NCI-H2107 treated with DMSO at 0.1 percent for 48 hours (cell line): ENCODE results near the gene GCA.

Experiments used
- DNase-seq: peaks from one replicate; lab custom pipeline; 2025; ENCODE audit not compliant: unreplicated experiment; lab: John Stamatoyannopoulos, UW

The GCA gene

GRCh38 chr2:162327806-162328205 lies 16.1 kb upstream of the GCA start:
- DNase-seq, result no peak

GRCh38 chr2:162328424-162329157 lies 15.3 kb upstream of the GCA start:
- no peak for DNase-seq

GRCh38 chr2:162330881-162331280 lies 13.1 kb upstream of the GCA start:
- DNase-seq, result no peak

- no peak for DNase-seq
Measured at GRCh38 chr2:162333968-162334367, 10.0 kb upstream of the GCA start.

GRCh38 chr2:162337868-162338267 lies 6.1 kb upstream of the GCA start:
- no peak for DNase-seq

- DNase-seq, result no peak
Measured at GRCh38 chr2:162340822-162341221, 3.1 kb upstream of the GCA start.

GRCh38 chr2:162342321-162342720 lies 1.6 kb upstream of the GCA start:
- DNase-seq, result no peak

- no peak for DNase-seq
Measured at GRCh38 chr2:162342841-162343240, 1.1 kb upstream of the GCA start.

- no peak for DNase-seq
Measured at GRCh38 chr2:162343492-162343823, 474 bp upstream of the GCA start.

GRCh38 chr2:162344617-162344950 lies 652 bp downstream of the GCA start:
- DNase-seq, result no peak

- DNase-seq, result no peak
Measured at GRCh38 chr2:162365392-162365791, 21.5 kb downstream of the GCA start.

GRCh38 chr2:162368494-162368893 lies 24.6 kb downstream of the GCA start:
- DNase-seq, result no peak

- DNase-seq, result no peak
Measured at GRCh38 chr2:162369551-162369950, 25.6 kb downstream of the GCA start.

GRCh38 chr2:162370931-162371330 lies 27.0 kb downstream of the GCA start:
- DNase-seq, result no peak

GRCh38 chr2:162372818-162373217 lies 28.9 kb downstream of the GCA start:
- DNase-seq, result no peak

- no peak for DNase-seq
Measured at GRCh38 chr2:162379719-162380580, 36.0 kb downstream of the GCA start.

- DNase-seq, result no peak
Measured at GRCh38 chr2:162381851-162382250, 37.9 kb downstream of the GCA start.

GRCh38 chr2:162382278-162382677 lies 38.3 kb downstream of the GCA start:
- no peak for DNase-seq

GRCh38 chr2:162385536-162385935 lies 41.6 kb downstream of the GCA start:
- no peak for DNase-seq

GRCh38 chr2:162390801-162391200 lies 46.9 kb downstream of the GCA start:
- peak; percentile 7 for DNase-seq

GRCh38 chr2:162400336-162400735 lies 56.4 kb downstream of the GCA start:
- DNase-seq, result no peak

GRCh38 chr2:162401871-162402270 lies 57.9 kb downstream of the GCA start:
- no peak for DNase-seq

- no peak for DNase-seq
Measured at GRCh38 chr2:162403884-162404283, 60.0 kb downstream of the GCA start.
